Peyer's patch (tissue), 4 donors: ENCODE results near the gene FLRT2. TPM values are rescaled to one million over a fixed set of nuclear protein-coding genes. Genes with fewer than 3 reads are reported as not detected.

Experiments
- DNase-seq, 3 donors: peaks; one replicate each; pipeline ENCODE4 v3.0.0-alpha.2; 2017 to 2019
- H3K27ac ChIP-seq, 4 donors: fragments of 200-600 bp; sonication (generic); one replicate each; pipeline ENCODE4 v1.5.1; 2016 to 2019
- H3K27me3 ChIP-seq, 2 donors: fragments of 200-600 bp; sonication (generic); one replicate each; pipeline ENCODE4 v1.5.1; 2019
- H3K36me3 ChIP-seq, 3 donors: fragments of 200-600 bp; sonication (generic); one replicate each; pipeline ENCODE4 v1.5.1; 2016 to 2019
- H3K4me1 ChIP-seq, 4 donors: fragments of 200-600 bp; sonication (generic); one replicate each; pipeline ENCODE4 v1.5.1; 2016 to 2019
- H3K4me3 ChIP-seq, 4 donors: fragments of 200-600 bp; sonication (generic); 1 replicate in 3 of 4; 2 replicates in 1 of 4; pipeline ENCODE4 v1.5.1; 2016 to 2019; ENCODE audit warnings: mild to moderate bottlenecking in 1 of 4
- H3K9me3 ChIP-seq, 4 donors: fragments of 200-600 bp; sonication (generic); one replicate each; pipeline ENCODE4 v1.5.1; 2016 to 2019; ENCODE audit warnings: mild to moderate bottlenecking in 1 of 4
- CTCF ChIP-seq, 6 experiments: fragments of 450-650 bp in 4 of 6; fragments of 200-600 bp in 2 of 6; sonication (generic) in 1 of 6; IDR thresholded peaks; one replicate each; pipeline ENCODE4 v1.5.1; 2017 to 2019; ENCODE audit warnings: antibody characterized with exemption in 6 of 6, mild to moderate bottlenecking in 3 of 6, moderate library complexity in 1 of 6
- POLR2A ChIP-seq, 2 donors: fragments of 450-650 bp; IDR thresholded peaks; one replicate each; pipeline ENCODE4 v1.5.1; 2017; ENCODE audit warnings: antibody characterized with exemption in 2 of 2, mild to moderate bottlenecking in 2 of 2, moderate library complexity in 2 of 2
- total RNA-seq, 4 donors: library from RNA; depleted of rRNA; stranded (reverse); fragments of >200 nt; gene quantifications; one replicate each; pipeline ENCODE4 v1.1.0, GENCODE V29; 2016

The FLRT2 gene
- total RNA-seq, 4 donors from 2014 or later: 1.1 to 4.8 (median 2.2) TPM

DNA sequence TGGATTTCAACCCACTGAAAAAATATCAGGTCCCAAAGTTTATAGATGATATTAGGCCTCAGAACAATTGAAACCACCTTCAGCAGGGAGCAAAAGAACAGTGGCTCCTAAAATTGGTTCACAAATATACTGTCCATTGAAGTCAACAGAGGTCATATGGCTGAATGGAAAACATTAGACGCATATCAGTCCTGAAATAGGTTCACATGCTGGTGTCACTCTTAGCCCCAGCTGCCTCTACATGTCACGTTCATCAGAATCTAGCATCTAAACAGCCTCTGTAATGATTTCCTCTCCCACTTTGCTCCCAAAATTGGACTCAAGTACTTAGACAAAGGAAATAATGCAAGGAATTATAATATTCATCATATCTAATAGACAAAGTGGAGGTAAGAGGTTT, 8.7 kb downstream of the FLRT2 start:
- no peak for DNase-seq
- H3K27ac ChIP-seq: no peak overlapping the region
- no peaks in the 10 kb centered on the region for H3K4me1 ChIP-seq
- peaks cover 0 to 3% of the 10 kb centered on the region in 2 donors for H3K27me3 ChIP-seq
- no peaks in the 10 kb centered on the region for H3K9me3 ChIP-seq
- TF ChIP-seq CTCF (IDR thresholded peaks at IDR 0.05): no peak
- TF ChIP-seq POLR2A (IDR thresholded peaks at IDR 0.05): no peak
- no peak overlapping the region for H3K4me3 ChIP-seq
- no peaks in the 10 kb centered on the region for H3K36me3 ChIP-seq

GRCh38 chr14:85539510-85539909, 9.6 kb downstream of the FLRT2 start:
- no peak overlapping the region for H3K27ac ChIP-seq
- H3K27me3 ChIP-seq: no peaks in the 10 kb centered on the region
- no peak overlapping the region for H3K4me3 ChIP-seq
- no peak for DNase-seq
- H3K9me3 ChIP-seq: no peaks in the 10 kb centered on the region
- TF ChIP-seq POLR2A (IDR thresholded peaks at IDR 0.05): no peak
- no peak for TF ChIP-seq CTCF (IDR thresholded peaks at IDR 0.05)
- no peaks in the 10 kb centered on the region for H3K4me1 ChIP-seq
- no peaks in the 10 kb centered on the region for H3K36me3 ChIP-seq

DNA sequence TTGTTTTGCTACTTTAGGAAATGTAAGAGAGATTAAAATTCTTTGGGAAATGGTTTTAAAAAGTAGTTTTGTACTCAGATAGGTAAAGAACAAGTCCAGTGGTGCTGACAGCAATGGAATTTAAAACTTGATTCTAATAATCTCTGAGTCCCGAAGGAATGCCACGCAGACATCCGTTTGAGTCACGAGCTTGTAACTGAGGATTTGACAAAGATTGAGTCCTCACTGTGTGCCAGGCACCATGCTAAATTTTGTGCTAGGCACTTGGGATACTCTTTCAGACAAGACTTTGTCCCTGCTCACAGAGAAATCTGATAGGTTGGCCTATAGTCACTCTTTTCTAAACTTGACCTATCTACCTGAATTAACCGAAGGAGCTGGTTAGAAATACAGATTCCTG, 12.7 kb downstream of the FLRT2 start:
- no peak overlapping the region for H3K4me3 ChIP-seq
- no peak overlapping the region for H3K27ac ChIP-seq
- TF ChIP-seq CTCF (IDR thresholded peaks at IDR 0.05): no peak
- TF ChIP-seq POLR2A (IDR thresholded peaks at IDR 0.05): no peak
- H3K36me3 ChIP-seq: no peaks in the 10 kb centered on the region
- no peaks in the 10 kb centered on the region for H3K9me3 ChIP-seq
- H3K4me1 ChIP-seq: no peaks in the 10 kb centered on the region
- H3K27me3 ChIP-seq: no peaks in the 10 kb centered on the region
- DNase-seq: no peak

- H3K27me3 ChIP-seq: no peaks in the 10 kb centered on the region
- no peak for TF ChIP-seq CTCF (IDR thresholded peaks at IDR 0.05)
- no peak for TF ChIP-seq POLR2A (IDR thresholded peaks at IDR 0.05)
- H3K4me1 ChIP-seq: no peaks in the 10 kb centered on the region
- no peaks in the 10 kb centered on the region for H3K9me3 ChIP-seq
- DNase-seq: no peak
- H3K4me3 ChIP-seq: no peak overlapping the region
- no peaks in the 10 kb centered on the region for H3K36me3 ChIP-seq
- no peak overlapping the region for H3K27ac ChIP-seq
These were observed 15.8 kb downstream of the FLRT2 start for GRCh38 chr14:85545738-85546137.

DNA sequence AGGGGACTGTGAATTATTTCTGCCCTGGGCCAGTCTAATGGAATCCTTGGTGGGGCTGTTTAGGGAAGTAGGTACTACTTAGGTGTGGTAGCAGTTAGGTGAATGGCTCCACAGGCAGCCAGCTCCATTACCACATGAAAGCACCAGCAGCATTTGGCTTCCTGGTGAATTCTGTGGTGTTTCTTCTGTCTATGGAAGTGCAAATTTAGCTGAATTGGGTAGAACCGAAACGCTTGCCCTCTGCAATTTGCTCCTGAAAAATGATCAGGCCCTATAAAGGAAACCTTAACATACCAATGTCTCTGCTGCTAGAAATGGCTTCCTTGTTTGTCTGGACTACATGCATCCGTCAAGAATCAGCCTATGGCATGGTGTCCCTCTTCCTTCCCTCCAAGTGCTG, 16.4 kb downstream of the FLRT2 start:
- no peak for DNase-seq
- H3K4me1 ChIP-seq: no peaks in the 10 kb centered on the region
- H3K27me3 ChIP-seq: no peaks in the 10 kb centered on the region
- H3K4me3 ChIP-seq: no peak overlapping the region
- no peak overlapping the region for H3K27ac ChIP-seq
- H3K36me3 ChIP-seq: no peaks in the 10 kb centered on the region
- no peaks in the 10 kb centered on the region for H3K9me3 ChIP-seq
- no peak for TF ChIP-seq POLR2A (IDR thresholded peaks at IDR 0.05)
- no peak for TF ChIP-seq CTCF (IDR thresholded peaks at IDR 0.05)

DNA sequence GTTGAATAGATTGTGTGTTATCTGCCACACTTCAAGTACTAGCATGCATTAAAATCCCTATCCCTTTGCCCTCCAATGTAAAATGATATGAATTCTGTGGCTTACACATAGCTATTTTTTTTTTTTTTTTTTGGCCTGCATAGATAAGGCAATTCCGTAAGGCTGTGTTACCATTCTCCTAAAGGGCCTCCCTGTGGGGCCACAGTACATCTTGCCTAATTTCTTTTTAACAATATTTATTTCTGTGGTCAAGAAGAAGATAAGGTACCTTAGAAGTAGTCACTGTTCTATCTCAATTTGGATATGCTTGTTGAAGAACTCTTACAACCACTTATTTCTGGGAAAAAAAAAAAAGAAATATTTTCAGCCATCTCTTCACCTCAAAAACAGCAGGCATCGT, 19.8 kb downstream of the FLRT2 start:
- H3K9me3 ChIP-seq: no peaks in the 10 kb centered on the region
- no peak overlapping the region for H3K4me3 ChIP-seq
- no peak for TF ChIP-seq POLR2A (IDR thresholded peaks at IDR 0.05)
- no peak for TF ChIP-seq CTCF (IDR thresholded peaks at IDR 0.05)
- no peaks in the 10 kb centered on the region for H3K36me3 ChIP-seq
- no peaks in the 10 kb centered on the region for H3K27me3 ChIP-seq
- DNase-seq: no peak
- H3K27ac ChIP-seq: no peak overlapping the region
- H3K4me1 ChIP-seq: no peaks in the 10 kb centered on the region
